Stimulated activated CD8-positive, alpha-beta memory T cell treated with anti-CD3 and anti-CD28 coated beads, Interleukin-4, amount 100 ng/mL, for 1 hour (primary cell): Measurements from ENCODE around the gene LPIN1.

Source experiments
- DNase-seq, 2 donors: peaks; one replicate each; pipeline ENCODE4 v3.0.0-alpha.2; 2020; ENCODE audit warnings: low read depth in 2 of 2, low spot score in 1 of 2

The LPIN1 gene

DNA sequence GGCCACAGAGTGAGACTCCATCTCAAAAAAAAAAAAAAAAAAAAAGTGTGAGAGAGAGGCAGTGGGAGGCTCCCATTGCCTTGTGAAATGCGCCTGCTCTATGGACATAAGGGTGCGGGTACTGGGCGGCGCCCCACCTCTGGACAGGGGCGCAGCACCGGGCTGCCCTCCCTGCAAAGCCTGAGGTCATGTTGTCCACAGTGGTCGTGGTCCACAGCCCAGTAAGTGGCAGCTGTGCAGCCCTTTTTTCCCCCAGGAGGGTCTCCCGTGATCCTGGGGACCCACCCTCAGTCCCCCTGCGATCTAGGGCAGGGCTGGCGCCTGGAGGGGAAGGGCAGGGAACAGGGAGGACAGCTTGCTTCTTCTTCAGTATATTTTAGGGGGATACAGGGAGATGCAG lies 37.8 kb downstream of the LPIN1 start:
- no peak for DNase-seq

DNA sequence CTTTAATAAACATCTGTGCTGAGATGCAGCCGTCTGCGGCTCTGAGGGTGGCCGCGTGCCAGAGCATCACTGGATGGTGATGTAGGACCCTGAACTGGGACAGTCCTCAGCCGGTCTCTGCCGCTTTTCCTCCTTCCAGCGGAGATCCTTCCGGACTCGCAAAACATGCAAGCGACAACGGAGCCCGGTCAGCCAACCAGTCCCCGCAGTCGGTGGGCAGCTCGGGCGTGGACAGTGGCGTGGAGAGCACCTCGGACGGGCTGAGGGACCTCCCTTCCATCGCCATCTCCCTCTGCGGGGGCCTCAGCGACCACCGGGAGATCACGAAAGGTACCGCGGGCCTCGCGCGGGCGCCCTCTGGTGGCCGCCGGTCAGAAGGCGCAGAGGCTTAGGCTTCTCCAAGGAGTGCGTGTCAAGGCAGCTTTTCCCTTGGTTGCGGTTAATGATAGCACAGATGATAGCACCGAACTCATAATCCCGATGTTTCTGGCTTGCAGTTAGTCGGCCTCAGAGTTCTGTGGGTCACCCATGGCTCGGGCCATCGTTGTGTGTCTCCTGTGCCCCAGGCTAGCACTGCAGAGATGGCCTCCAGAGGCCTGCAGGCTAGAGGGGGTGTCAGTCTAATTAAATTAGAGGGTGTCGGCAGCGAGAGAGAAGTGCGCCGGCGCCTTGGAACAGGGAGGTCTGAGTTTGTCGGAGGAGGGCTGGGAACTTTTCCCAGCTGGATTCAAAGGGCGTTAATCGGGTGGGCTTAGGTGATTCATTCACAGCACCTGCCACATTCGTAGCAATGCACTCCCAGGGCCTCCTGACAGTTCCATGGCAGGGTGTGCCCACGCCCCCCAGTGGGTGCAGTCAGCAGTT lies 38.5 kb downstream of the LPIN1 start:
- peak in 1 of 2 donors; percentile 9 for DNase-seq

DNA sequence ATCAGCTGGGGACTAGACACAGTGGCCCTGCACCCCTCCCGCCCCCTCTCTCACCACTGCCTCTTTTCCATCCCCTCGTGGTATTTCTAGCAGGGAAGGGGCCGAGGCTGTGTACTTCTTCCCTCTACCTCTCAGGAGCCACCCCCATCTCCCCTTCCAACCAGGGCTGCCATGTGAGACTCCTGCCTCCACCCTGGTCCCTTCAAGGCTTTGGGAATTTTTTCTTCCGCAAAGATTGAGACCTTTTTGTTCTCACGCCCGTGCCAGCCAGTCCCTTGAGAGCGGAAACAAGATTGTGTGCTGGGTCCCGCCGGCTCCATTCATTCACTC lies 39.1 kb downstream of the LPIN1 start:
- DNase-seq, result no peak

DNA sequence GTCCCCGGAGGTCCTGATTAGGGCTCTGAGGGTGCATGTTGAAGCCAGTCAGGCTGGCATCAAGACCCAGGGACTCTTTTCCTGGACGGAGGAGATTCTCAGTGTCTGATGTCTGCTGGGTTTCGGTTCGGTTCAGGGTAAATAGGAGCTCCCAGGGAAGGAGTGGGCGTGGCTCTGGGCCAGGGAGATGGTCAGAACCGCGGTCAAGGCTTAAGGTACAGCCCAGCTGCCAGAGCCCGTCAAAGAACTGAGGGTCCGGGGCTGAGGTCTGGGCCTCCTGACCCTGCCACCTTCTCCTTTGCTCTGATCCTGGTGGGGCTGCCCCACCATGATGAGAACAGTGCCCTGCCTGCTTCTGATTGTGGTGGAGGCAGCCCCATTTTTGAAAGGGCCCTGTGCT lies 39.8 kb downstream of the LPIN1 start:
- no peak for DNase-seq

DNA sequence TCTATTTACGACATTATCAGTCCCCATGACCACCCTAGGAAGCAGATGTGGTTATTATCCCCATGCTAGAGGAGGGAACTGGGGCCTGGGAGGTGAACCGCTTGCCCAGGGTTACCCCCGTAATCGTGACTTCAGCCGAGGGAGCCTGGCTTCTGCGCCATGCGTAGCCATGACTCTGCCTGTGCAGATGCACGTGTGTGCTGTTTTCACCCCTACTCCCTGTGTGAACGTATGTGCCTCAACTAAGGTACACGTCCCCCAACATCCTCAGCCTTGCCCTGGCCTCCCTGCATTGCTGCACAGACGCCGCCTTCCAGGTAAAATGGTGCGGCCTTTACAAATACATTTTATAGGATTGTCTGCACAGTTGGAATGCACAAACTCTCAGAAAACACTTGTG lies 40.2 kb downstream of the LPIN1 start:
- no peak for DNase-seq

DNA sequence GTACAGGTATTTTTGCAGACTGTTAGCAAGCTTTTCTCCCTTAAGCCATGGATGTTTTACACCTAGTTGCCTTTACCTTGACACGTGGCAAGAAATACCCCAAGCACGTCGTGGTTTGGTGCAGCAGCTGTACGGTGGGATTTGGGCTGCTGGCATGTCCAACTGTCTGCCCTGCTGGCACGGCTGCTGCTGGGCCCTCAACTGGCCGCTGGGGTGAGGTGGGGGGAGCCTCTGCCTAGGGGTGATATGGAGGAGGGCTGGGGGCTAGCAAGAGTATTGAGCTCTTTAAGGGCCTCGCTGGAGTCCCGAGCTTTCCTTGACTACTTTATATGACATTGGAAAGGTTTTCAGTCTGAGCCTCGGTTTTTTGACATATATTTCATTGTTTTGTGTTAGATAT lies 41.6 kb downstream of the LPIN1 start:
- no peak for DNase-seq

DNA sequence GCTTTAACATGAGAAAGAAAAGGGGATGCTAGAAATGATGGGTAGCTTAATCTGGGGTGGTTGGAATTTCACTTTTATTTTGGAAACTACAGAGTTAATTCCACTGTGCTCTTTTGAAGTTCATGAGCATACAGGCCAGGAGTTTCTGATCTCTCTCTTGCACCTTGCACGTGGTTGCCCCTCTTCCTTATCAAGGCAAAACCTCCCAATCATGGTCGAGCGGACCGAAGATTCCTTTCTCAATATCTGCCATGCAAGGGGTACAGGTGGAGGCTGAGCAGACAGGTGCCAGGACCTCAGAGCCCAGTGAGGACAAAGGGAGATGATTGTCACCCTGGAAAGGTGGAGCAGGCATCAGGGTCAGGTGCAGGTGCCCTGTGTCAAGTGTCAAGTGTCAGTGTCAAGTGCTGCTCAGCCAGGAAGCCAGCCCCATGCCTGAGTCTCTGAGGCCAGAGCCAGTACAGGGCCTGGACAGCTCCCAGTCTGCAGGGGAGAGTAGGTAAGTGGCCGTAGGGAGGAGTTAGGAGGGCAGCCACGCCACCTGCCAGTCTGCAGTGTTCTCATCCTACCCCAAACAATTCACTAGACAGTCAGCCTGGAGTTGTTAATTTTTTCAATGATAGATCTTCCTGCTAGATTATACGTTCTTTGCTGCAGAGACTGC lies 42.2 kb downstream of the LPIN1 start:
- no peak for DNase-seq

DNA sequence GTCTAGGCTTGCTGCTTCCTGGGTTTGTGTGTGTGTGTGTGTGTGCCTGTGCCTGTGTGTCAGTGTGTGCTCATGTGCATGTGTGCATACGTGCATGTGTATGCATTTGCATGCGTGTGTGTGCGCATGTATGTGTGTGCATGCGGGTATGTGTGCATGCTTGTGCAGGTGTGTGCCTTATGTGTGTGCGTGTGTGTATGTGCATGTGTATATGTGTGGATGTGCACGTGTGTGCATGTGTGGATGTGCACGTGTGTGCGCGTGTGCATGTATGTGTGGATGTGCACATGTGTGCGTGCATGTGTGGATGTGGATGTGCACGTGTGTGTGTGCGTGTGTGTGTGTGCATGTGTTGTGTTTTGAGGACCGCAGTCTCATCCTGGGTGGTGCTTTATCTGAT lies 42.8 kb downstream of the LPIN1 start:
- DNase-seq, result no peak

DNA sequence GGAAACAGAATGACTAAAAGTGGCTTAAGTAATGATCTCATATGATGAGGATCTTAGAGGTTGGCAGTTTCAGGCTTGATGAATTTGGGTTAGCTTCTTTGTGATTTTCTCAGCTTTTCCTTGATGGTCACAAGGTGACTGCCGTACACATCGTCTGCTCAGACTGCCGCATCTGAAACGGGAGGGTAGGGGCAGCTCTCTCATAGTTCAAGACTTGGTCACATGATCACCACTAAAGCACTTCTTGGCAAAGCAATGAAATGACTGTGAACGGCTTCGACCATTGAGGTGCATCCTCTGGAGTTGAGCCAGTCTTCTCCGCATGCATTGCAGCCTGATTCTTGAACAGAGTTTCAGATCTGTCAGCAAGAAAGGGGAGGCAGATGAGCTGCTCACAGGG lies 43.8 kb downstream of the LPIN1 start:
- DNase-seq, result no peak

DNA sequence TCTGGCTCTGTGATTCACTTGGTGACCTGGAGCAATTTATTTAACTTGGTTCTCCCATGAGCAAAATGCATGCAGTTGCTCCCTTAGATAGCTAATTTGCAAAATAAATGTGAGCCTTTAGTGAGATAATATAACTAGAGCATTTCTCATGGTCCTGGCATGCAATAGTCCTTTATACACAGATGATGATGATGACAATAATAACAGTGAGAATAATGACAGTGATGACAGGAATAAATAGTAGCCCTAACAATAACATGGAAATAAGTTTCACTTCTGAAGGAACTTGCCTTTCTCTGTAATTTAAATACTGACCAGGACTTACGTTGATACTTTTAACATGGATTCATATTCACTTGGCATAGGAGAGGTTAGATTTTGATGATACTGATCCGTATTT lies 49.2 kb downstream of the LPIN1 start:
- no peak for DNase-seq

DNA sequence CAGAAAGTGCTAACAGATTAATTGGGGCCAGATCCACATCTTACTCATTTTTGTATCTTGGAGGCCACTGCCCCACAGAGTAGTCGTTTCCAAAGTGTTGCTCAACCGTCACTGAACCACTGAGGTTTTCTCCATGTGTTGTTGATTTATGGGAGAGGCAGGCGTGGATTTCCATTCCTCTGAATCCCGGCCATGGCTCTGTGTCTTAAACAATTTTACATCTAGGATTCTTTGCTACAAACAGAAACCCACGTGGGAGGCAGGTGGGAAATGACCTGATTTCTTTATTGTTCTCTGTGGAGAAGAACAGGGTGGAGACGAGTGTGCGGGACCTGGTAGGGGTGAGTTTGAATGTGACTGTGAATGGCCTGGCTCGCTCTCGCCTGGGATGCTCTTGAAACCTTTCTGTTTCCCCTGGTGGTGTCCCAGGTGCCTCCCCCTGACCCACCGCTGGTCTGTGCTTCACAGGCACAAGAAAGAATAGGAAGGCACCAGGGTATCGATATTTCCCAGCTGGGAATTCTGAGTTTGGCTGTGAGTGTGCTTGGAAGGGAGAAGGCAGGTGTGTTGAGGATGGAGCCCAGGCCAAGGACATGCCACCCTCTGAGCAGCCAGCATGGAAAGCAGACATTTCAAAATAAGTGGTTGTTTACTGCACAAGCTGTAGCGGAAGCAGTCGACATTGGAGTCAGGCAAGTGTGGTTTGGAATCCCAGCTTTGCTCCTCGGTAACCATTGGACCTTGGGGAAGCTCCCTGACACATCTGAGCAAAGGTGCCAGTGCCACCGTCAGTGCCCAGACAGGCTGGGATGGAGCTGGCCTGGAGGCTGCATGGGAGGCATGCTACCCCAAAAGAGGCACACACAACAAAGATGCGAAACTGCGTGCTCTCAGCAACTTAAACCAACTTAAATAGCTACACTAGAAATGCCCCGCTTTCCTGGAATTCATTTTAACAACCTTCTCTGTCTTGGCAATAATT lies 50.0 kb downstream of the LPIN1 start:
- no peak for DNase-seq

DNA sequence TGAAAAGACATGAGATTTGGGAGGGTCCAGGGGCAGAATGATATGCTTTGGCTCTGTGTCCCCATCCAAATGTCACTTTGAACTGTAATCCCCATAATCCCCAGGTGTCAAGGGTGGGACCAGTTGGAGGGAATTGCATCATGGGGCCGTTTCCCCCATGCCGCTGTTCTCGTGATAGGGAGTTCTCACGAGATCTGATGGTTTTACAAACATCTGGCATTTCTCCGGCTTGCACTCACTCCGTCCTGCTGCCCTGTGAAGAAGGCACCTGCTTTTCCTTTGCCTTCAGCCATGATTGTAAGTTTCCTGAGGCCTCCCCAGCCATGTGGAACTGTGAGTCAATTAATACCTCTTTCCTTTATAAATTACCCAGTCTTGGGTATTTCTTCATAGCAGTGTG lies 51.4 kb downstream of the LPIN1 start:
- no peak for DNase-seq

DNA sequence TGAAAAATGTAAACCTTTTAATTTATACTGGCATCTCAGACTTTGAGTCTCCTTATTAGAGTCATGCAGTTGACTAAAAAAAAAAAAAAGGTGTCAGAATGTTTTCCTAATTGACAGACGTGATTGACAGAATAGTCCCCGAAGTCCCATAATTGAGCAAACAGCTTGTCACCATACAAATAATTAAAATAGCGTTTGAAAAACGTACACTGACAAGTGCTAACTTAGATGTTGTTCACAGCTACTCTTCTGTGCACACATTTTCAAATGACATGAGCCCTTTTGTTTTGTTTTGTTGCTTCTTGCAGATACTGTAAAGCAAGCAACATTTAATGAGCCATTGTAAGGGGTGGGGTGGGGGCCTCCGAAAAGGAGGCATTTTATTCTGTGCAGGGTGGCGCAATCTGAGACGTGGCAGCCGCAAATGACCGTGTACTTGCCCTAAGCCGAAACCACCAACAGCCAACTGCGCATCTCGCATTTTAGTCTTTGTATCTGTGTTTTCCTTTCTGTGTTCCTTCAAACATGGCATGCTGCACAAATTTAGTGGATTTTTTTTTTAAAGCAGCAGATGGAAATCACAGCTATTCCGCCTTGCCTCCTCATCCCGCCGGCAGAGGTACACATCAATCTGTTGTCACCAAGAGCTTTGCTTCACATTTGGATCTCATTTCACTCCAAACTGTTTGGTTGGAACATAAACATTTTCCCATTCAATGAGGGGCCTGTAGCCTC lies 52.4 kb downstream of the LPIN1 start:
- no peak for DNase-seq

DNA sequence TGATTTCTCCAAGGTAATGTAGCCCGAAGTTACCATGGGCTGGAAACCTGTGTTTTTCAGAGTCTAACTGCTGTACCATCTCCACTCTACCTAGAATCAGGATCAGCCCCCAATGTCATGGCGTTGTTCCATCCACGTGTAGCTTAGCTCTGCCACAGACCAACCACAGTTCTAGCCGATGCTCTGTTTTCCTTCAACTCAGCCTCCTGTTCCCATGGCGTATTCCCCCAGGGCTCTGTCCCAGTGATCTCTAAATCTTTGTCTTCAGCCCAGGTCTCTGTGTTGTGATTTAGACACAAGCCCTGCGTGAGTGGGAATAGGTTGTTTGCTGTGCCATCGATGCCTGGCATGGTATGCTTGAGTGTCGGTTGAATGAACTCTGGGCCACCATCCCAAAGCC lies 53.4 kb downstream of the LPIN1 start:
- no peak for DNase-seq

DNA sequence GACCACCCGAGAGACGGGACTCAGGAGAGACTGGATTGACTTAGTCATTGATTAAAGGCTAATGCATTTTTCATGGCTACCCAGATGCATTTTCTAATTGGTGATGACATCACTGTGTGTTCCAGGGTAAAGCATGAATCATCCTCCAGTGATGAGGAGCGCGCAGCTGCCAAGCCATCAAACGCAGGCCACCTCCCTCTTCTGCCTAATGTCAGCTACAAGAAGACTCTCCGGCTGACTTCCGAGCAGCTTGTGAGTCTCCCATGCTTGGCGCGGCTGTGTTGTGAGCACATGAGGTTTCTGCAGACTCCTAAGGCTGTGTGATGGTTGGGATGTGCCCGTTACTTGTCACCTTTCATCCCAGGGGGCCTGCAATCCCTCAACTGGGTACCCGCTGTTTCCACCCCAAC lies 56.4 kb downstream of the LPIN1 start:
- DNase-seq, result no peak

DNA sequence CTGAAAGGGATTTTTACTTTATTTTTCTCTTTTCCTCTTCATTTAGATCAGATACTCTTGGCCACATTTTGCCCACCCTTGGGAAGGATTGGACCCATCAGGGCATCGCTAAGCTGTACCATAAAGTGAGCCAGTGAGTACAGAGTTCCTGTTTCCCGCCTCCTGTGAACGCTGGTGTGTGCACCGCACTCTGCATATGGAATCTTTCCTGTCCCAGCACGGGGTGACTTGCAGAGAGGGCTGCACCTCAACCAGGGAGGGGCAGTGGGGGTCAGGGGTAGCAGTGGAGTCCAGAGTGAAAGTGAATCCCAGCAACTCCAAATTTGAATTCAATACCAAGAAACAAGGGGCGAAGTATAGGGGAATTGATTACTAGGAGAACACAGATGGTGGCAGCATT lies 58.6 kb downstream of the LPIN1 start:
- no peak for DNase-seq

DNA sequence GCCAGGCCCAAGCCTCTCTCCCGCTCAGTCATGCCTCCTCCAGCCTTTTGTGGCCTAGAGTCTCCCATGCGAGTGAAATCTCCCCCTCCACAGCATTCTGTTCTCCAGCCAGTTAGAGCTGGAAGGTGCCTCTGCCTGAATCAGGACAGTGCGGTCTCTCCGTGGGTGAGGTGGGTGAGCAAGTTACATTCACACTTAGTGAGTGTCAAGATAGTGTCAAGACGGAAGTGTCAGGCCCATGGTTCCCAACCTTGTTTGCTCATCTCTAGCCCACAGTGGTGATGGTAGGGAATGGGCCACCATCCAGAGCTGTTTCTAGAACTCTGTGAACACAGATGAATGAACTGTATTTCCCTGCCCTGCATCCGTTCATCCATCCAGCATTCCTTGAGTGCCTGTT lies 59.5 kb downstream of the LPIN1 start:
- DNase-seq, result no peak

DNA sequence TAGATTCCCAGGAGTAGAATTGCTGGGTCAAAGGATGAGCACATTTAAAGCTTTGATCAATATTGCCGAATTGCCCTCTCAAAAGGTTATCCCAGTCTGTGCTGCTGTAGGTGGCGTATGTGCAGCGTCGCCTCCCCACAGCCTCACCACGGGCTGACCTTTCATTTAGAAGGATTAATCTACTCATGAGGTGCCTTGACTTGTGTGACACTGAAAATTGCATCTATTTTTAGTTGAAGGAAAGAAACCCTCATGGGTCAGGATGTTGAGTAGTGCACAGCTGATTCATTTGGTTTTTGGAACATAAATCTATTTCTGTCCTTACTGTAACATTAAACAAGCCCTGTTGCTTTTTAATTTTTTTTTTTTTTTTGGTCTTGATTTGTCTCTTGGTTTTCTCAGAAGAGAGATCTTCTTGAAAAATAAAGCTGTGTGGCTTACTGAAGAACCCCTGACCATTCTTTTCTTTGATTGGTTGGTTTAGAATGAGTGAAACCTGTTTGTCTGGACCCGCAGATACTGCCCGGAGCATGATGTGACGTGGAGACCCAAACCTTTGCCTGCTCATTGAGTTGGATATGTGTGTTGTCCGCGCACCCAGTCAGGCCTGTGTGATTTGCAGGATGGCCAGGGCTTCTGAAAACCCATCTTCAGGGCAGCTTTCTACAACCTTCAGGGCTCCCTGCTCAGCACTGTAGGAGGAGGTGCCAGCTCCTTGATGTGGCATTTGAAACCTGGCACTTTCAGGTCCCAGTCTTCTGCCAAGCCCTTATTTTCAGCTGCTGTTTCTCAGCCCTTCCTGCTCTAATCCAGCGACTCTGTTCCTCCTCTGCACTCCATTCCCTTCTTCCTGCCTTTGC lies 61.0 kb downstream of the LPIN1 start:
- no peak for DNase-seq

DNA sequence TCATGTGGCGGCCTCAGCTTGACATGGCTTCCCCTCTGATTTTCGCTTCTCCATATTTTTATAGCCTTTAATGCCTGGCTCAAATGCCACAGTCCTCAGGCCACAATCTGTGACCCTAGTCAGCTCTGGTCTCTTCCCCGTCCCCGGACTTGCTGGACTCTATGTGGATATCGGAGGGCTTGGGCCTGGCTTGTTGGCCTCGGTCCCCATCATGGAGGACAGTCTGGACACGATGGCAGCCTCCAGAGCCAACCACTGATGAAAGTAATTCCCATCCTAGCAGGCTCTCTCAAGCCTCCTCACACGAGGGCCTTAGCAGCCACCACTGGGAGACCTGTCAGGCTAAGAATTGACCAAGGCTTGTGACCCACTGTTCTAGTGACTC lies 61.6 kb downstream of the LPIN1 start:
- DNase-seq, result no peak

DNA sequence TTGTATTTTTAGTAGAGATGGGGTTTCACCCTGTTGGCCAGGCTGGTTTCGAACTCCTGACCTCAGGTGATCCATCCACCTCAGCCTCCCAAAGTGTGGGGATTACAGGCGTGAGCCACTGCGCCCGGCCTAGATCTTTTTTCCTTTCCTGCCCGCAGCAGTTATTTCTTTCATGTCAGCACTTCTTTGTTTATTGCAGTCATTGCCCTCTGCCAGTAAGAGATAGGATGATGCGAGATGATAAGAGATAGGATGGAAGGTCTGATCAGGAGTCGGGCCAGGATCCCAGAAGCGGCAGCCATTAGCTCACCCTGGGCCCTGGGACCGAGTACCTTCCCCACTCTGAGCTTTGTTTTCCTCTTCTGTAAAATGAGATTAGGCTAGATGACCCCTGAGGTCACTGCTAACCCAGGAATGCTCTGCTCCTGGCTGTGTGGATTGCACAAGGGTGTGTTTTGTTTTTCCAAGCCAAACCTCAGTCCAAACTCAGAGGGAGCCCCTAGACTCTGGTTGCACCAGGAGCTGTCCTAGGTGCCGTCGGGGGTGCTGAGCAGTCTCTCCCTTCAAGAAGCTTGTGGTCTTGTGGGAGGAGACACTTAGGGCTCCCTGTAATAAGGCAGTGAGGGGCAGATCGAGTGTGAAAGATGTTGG lies 63.3 kb downstream of the LPIN1 start:
- no peak for DNase-seq
